Measurements from ENCODE around the gene MRPL38.
"Not testable (repeated sequence)": the region's sequence is repeated elsewhere in the genome, so short reads cannot be mapped to it uniquely, and the experiment has no call there.

Gene MRPL38

DNA sequence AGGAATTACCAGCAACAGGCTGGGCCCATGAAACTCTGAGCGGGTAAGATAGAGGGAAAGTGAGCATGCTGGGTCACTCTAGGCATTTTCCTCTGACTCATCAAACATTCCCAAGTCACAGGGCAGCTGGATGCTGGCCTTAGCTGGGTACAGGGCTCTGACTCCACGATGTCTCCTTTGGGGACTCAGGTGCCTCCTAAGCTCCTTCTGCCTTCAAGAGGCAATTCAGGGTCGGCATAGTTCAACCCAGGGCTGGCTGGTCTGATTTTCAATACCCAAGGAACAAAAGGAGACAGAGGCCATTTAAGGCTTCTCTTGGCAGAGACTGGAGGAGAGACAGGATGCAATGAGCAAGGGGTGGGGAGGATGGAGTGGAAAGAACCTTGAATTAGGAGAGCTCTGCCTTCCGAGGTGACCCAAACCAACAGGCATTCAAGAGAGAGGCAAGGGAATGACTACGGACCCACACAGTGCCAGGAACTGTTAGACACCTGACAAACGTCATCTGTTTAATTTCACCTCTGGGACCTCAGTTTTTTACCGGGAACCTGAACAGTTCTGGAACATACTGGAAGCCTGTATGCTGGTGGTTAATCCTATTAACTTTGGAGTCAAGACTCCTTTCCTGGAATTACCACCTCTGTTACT lies 50.5 kb downstream of the MRPL38 start:
- no peak for DNase-seq (ENCODE audit: low spot score)

DNA sequence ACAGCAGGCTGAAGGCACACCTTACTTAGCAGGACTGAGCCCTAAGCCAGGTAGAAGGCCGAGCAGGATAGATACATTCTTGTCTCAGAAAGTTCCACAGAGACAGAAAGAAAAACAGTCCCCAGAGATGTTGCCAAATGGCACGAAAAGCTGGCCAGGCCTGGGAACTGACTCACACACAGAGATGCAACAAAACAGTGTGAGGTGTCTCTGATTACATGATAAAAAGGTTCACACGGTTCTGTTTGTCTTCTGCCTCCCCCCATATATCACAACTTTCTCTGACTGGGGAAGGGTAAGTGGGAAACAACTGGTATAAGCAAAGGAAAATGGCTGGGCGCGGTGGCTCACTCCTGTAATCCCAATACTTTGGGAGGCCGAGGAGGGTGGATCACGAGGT lies 51.3 kb downstream of the MRPL38 start:
- no peak for DNase-seq (ENCODE audit: low spot score)

DNA sequence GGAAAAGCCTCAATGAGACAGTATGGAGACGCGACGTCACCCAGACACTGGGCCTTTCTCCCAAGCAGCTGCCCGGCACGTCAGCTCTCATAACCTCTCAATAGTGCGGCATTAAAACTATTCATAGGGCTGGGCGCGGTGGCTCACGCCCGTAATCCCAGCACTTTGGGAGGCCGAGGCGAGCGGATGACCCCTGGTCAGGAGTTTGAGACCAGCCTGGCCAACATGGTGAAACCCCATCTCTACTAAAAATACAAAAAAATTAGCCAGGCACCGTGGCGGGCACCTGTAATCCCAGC lies 53.0 kb downstream of the MRPL38 start:
- DNase-seq (ENCODE audit: low spot score), result not testable (repeated sequence)

DNA sequence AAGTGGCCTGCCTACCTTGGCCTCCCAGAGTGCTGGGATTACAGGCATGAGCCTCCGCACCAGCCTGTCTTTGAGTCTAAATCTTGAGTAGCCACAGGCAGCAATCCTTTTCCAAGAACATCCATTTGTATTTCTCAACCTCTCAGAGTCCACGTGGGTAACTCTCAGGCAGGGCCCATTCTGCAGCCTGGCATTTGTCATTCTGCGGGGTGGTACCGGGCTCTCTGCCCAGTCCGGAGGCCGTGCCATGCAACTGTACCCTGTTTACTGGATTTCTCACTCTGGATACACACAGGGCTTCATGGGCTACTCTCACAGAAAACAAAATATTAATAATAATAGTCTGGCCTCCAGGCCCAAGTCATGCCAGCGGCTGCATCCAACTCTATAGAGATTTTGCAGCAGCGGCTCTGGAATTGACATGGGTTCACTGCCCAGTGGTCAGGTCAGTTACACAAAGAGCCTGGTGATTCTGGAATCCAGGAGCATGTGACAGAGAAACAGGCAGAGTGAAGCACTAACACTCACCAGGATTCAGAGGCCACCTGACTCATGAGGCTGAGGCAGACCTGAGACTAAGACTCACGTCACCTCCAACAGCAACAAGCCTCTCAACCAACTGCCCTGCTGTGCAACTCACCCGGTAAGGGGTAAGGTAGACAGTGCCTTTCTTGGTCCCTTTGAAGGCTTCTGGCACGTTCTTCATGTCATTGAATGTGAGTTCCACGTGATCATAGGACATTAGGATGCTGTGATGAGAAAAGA lies 53.6 kb downstream of the MRPL38 start:
- DNase-seq (ENCODE audit: low spot score), result no peak

DNA sequence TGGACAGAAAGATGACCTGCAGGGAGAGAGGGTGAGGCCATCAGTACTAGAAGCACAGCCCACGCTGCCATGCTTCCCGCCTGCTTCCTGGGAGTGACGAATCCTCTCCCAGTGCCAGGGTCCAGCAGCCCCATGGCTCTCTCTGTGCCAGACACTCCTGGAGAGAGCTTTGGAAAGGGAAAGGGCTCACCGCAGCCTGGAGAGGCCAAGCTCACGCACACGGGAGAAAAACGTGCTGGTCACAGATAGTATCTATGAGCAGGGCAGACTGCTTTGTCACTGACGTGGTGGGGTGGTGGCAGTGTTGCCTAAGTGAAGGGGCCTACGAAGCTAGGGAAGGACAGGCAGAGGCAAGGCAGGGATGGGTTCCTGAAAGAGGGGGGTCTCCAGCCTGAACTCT lies 55.0 kb downstream of the MRPL38 start:
- DNase-seq (ENCODE audit: low spot score), result no peak

DNA sequence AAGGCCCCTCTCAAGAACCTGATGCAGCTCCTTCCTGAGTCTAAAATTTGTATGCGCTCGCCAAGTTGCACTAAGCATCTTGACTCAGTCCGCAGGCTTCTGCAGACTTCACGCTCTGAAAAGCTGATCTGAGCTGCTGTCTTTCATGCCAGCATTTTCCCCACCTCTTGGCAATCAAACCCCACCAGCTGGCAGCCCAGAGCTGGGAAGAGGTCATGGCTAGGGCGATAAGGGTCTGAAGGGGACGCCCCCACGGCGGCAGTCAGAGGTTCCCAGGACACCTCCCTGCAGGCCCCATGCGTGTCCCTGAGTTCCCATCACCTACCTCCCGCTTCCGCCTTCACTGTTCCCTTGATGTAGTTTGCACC lies 55.4 kb downstream of the MRPL38 start:
- DNase-seq (ENCODE audit: low spot score), result no peak
